Measurements from ENCODE around the gene KIRREL3. TPM values are rescaled to one million over a fixed set of nuclear protein-coding genes. Genes with fewer than 3 reads are reported as not detected.
"Not testable (repeated sequence)": the region's sequence is repeated elsewhere in the genome, so short reads cannot be mapped to it uniquely, and the experiment has no call there.

KIRREL3 gene
- polyA plus RNA-seq, 1 experiment, result 2.3 TPM

DNA sequence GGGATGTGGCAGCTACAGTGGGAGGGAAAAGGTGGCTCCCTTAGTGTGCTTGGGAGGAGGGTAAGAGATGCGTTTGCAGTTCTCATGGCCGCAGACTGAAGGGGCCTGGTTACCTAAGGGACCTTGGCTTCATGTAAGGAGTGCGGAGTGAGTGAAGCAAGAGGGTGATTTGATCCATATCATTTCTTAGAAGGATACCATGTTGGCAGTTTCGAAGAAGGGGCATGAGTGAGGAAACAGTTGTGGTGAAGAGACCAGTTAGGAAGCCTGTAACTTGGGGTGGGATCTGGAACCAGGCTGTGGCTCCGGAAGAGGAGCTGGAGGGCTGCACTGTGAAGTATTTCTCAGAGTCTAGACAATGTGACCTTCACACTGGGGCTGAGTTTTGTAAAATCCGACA, 600.1 kb downstream of the KIRREL3 start:
- peaks cover 9% of the 10 kb centered on the region for H3K9me3 ChIP-seq (ENCODE audit: control insufficient read depth, insufficient read depth, low read length)
- H3K27ac ChIP-seq (ENCODE audit: low read depth, low read length), result no peak overlapping the region
- TF ChIP-seq, protein P1, sequence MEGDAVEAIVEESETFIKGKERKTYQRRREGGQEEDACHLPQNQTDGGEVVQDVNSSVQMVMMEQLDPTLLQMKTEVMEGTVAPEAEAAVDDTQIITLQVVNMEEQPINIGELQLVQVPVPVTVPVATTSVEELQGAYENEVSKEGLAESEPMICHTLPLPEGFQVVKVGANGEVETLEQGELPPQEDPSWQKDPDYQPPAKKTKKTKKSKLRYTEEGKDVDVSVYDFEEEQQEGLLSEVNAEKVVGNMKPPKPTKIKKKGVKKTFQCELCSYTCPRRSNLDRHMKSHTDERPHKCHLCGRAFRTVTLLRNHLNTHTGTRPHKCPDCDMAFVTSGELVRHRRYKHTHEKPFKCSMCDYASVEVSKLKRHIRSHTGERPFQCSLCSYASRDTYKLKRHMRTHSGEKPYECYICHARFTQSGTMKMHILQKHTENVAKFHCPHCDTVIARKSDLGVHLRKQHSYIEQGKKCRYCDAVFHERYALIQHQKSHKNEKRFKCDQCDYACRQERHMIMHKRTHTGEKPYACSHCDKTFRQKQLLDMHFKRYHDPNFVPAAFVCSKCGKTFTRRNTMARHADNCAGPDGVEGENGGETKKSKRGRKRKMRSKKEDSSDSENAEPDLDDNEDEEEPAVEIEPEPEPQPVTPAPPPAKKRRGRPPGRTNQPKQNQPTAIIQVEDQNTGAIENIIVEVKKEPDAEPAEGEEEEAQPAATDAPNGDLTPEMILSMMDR (IDR thresholded peaks at IDR 0.05; ENCODE audit: low read depth, low read length), result no peak
- POLR2A ChIA-PET, result no interaction called here
- H3K4me3 ChIP-seq (ENCODE audit: low read depth, low read length), result no peak overlapping the region
- no peak for DNase-seq (ENCODE audit: low read depth, low spot score)
- CTCF ChIA-PET, result interaction anchor here (1.1 to 1.2 kb wide), 2 partner anchors 81 to 90 kb away, joined by 3 read pairs; no protein-coding TSS in a partner anchor
- no peaks in the 10 kb centered on the region for H3K27me3 ChIP-seq (ENCODE audit: control insufficient read depth, insufficient read depth, low read length)

DNA sequence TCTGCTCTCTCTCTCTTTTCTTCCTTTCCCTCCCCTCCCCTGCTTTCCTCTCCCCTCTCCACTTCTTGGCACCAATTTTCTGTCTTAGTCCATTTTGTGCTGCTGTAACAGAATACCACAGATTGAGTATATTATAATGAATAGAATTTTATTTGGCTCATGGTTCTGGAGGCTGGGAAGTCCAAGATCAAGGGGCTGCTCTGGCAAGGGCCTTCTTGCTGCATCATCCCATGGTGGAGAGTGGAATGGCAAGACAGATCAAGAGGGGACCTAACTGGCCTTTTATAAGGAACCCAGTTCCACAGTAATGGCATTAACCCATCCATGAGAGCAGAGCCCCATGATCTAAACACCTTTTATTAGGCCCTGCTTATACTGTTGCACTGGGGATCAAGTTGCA, 600.6 kb downstream of the KIRREL3 start:
- no peak overlapping the region for H3K4me3 ChIP-seq (ENCODE audit: low read depth, low read length)
- CTCF ChIA-PET, result interaction anchor here (1.2 kb wide), 1 partner anchor 81 kb away, joined by 3 read pairs; no protein-coding TSS in a partner anchor
- TF ChIP-seq, protein P1 (IDR thresholded peaks at IDR 0.05; ENCODE audit: low read depth, low read length), result no peak
- H3K9me3 ChIP-seq (ENCODE audit: control insufficient read depth, insufficient read depth, low read length), result peaks cover 9% of the 10 kb centered on the region
- no peak for DNase-seq (ENCODE audit: low read depth, low spot score)
- POLR2A ChIA-PET, result no interaction called here
- no peaks in the 10 kb centered on the region for H3K27me3 ChIP-seq (ENCODE audit: control insufficient read depth, insufficient read depth, low read length)
- H3K27ac ChIP-seq (ENCODE audit: low read depth, low read length), result no peak overlapping the region

DNA sequence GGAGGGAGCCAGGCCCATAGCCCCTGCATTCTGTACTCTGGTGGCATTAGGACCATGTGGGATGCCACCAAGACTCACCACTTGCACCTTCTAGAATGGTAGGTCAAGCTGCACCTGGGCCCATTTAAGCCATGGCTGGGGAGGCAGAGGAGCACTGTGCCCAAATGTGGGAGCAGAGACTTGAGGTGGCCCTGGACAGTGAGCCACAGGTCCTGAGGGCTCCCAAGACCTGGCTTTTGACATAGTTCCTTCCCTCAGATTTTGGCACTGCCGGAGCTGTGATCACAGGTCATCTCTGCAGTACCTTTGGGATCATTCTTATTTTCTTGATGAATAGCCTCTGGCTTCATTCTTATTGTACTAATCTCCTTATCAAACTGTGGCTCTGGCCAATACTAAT, 601.8 kb downstream of the KIRREL3 start:
- Histone ChIP-seq H3K4me3 (ENCODE audit: low read depth, low read length) (no peak overlapping the region), H3K9me3 (ENCODE audit: control insufficient read depth, insufficient read depth, low read length) (peaks cover 9% of the 10 kb centered on the region), H3K27me3 (ENCODE audit: control insufficient read depth, insufficient read depth, low read length) (no peaks in the 10 kb centered on the region), H3K27ac (ENCODE audit: low read depth, low read length) (no peak overlapping the region)
- TF ChIP-seq, protein P1 (IDR thresholded peaks at IDR 0.05; ENCODE audit: low read depth, low read length), result no peak
- CTCF ChIA-PET, result interaction anchor here (0.5 kb wide), 1 partner anchor 82 kb away, joined by 5 read pairs; no protein-coding TSS in a partner anchor
- no peak for DNase-seq (ENCODE audit: low read depth, low spot score)
- POLR2A ChIA-PET, result no interaction called here

DNA sequence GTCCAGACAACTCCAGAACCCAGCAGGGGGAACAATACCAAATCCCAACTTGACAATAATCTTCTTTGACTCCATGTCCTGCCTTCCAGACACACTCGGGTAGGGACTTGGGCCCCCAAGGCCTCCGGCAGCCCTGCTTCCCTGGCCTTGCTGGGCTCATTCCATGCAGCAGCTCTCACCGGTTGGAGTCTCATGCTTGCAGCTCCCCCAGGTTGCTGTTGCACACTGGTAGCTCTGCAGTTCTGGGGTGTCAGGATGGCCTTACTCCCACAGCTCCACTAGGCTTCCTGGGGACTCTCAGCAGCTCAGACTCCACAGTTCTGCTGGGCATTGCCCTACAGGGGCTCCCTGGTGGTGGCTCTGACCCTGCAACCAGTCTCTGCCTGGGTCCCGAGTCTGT, 602.3 kb downstream of the KIRREL3 start:
- ChIA-PET CTCF (interaction anchor here (0.5 kb wide), 1 partner anchor 82 kb away, joined by 5 read pairs; no protein-coding TSS in a partner anchor), POLR2A (no interaction called here)
- H3K27ac ChIP-seq (ENCODE audit: low read depth, low read length), result peak overlapping the region; percentile 39
- H3K27me3 ChIP-seq (ENCODE audit: control insufficient read depth, insufficient read depth, low read length), result no peaks in the 10 kb centered on the region
- no peak for DNase-seq (ENCODE audit: low read depth, low spot score)
- TF ChIP-seq, protein P1 (IDR thresholded peaks at IDR 0.05; ENCODE audit: low read depth, low read length), result no peak
- no peak overlapping the region for H3K4me3 ChIP-seq (ENCODE audit: low read depth, low read length)
- H3K9me3 ChIP-seq (ENCODE audit: control insufficient read depth, insufficient read depth, low read length), result peaks cover 9% of the 10 kb centered on the region

DNA sequence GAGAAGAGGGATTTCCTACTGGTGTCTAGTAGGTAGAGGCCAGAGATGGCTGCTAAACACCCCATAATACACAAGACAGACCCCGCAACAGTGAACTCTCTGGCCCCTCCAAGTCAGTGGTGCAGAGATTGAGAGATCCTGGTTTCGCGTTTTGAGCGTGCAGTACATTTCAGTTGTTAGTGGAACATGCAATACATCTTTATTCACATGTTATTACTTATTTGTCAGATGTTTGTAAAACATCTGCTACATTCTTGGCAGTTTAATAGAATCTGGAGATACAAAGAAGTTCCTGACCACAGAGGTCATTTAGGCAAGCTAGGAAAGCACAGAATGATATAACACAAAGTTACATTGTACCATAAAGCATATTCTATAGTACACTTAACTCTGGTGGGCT, 603.6 kb downstream of the KIRREL3 start:
- H3K4me3 ChIP-seq (ENCODE audit: low read depth, low read length), result no peak overlapping the region
- POLR2A ChIA-PET, result no interaction called here
- DNase-seq (ENCODE audit: low read depth, low spot score), result no peak

DNA sequence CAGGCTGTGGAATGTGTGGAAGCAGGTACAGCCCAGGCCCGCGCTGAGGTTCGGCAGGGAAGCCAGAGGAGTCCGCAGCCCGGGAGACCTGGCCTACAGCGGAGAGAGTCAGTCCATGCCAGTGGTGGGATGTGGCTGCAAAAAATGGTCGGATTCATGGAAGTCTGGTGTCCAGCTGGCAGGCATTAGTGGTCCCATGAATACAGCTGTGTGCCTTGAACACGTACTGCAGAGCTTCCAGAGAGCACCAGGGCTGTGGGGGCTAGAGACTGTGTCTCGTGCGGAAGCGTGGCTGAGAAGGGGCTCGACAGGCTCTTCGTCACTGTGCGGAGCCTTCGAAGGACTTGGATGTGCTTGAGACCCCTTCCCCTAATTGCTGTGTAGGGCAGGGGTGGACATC, 604.3 kb downstream of the KIRREL3 start:
- H3K27ac ChIP-seq (ENCODE audit: low read depth, low read length); CTCF ChIA-PET; H3K9me3 ChIP-seq (ENCODE audit: control insufficient read depth, insufficient read depth, low read length); DNase-seq (ENCODE audit: low read depth, low spot score); POLR2A ChIA-PET; H3K27me3 ChIP-seq (ENCODE audit: control insufficient read depth, insufficient read depth, low read length); H3K4me3 ChIP-seq (ENCODE audit: low read depth, low read length): not testable (repeated sequence)

More for the DNA sequence above, 603.6 kb downstream of the KIRREL3 start:
- H3K27me3 ChIP-seq (ENCODE audit: control insufficient read depth, insufficient read depth, low read length), result no peaks in the 10 kb centered on the region
- peaks cover 3% of the 10 kb centered on the region; the same call in 1 of the 2 replicates for H3K9me3 ChIP-seq (ENCODE audit: control insufficient read depth, insufficient read depth, low read length)
- CTCF ChIA-PET, result no interaction called here
- H3K27ac ChIP-seq (ENCODE audit: low read depth, low read length), result no peak overlapping the region
- TF ChIP-seq, protein P1 (IDR thresholded peaks at IDR 0.05; ENCODE audit: low read depth, low read length), result no peak

DNA sequence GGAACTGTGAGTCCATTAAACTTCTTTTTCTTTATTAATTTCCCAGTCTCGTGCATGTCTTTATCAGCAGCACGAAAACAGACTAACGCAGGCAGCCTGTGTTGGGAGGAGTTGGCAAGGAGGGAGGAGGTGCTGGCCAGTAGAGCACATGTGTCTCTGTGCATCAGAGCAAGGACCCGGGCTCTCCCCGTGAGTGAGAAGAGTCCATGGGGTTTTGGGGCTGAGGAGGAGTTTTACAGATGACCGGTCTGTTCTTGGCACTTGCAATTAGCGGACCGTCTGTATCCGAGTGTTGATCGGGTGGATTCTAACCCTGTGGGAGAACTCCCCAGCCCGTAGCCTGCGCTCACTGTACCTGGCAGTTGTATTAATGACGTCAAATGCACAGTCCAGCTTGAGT, 604.8 kb downstream of the KIRREL3 start:
- DNase-seq (ENCODE audit: low read depth, low spot score); H3K4me3 ChIP-seq (ENCODE audit: low read depth, low read length); POLR2A ChIA-PET; H3K27me3 ChIP-seq (ENCODE audit: control insufficient read depth, insufficient read depth, low read length); H3K27ac ChIP-seq (ENCODE audit: low read depth, low read length); H3K9me3 ChIP-seq (ENCODE audit: control insufficient read depth, insufficient read depth, low read length): not testable (repeated sequence)
- CTCF ChIA-PET, result interaction anchor here (0.6 kb wide), 1 partner anchor 104 kb away, joined by 3 read pairs; no protein-coding TSS in a partner anchor

DNA sequence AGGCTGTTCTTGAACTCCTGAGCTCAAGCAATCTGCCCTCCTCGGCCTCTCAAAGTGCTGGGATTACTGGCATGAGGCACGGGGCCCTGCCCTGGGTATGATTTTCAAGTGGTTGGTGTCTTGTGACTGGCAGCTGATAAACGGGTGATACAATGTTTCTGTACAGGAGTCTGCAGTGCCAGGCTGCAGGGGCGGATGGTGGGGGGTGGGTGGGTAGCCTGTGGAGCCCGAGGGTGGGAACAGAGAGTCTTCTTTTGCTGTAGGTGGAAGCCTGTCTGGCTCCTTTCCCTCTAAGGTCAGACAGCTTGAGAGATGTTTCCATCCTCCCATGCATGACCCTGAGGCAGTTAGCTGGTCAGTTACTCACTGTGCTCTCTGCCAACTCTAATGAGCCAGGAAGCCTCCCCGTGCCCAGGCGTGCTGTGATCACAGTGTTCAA, 605.9 kb downstream of the KIRREL3 start:
- CTCF ChIA-PET; POLR2A ChIA-PET; H3K9me3 ChIP-seq (ENCODE audit: control insufficient read depth, insufficient read depth, low read length); H3K27me3 ChIP-seq (ENCODE audit: control insufficient read depth, insufficient read depth, low read length); H3K27ac ChIP-seq (ENCODE audit: low read depth, low read length); H3K4me3 ChIP-seq (ENCODE audit: low read depth, low read length); DNase-seq (ENCODE audit: low read depth, low spot score): not testable (repeated sequence)
